Activated CD4-positive, alpha-beta T cell treated with anti-CD3 and anti-CD28 coated beads for 36 hours (primary cell): ENCODE measurements around the gene CAPZA3. TPM values are rescaled to one million over a fixed set of nuclear protein-coding genes. Genes with fewer than 3 reads are reported as not detected.
"Not testable (repeated sequence)": the region's sequence is repeated elsewhere in the genome, so short reads cannot be mapped to it uniquely, and the experiment has no call there.

Experiments used
- ATAC-seq: fragments of 200-7000 bp; cut with Tn5 transposase; one replicate; pipeline ENCODE4 v1.10.0; 2021; ENCODE audit warnings: mild to moderate bottlenecking, moderate library complexity
- CTCF ChIA-PET: fragments of 350-600 bp; sonication (Branson Sonifier 250); formaldehyde crosslinking; loops from one replicate; lab custom pipeline; 2021; ENCODE audit warnings: antibody characterized with exemption; lab: Charles Lee
- POLR2A ChIA-PET: fragments of 350-600 bp; sonication (Branson Sonifier 250); formaldehyde crosslinking; loops from one replicate; lab custom pipeline; 2021; ENCODE audit warnings: antibody characterized with exemption, inconsistent platforms; lab: Charles Lee
- DNase-seq: peaks from one replicate; pipeline ENCODE4 v3.0.0-alpha.2; 2020
- H3K27ac Mint-ChIP-seq: one replicate; pipeline ENCODE4 v1.8.0; 2021; ENCODE audit warnings: mixed read lengths
- H3K27me3 Mint-ChIP-seq: one replicate; pipeline ENCODE4 v1.8.0; 2021; ENCODE audit warnings: mixed read lengths
- H3K36me3 Mint-ChIP-seq: one replicate; pipeline ENCODE4 v1.8.0; 2021; ENCODE audit warnings: low read depth, mixed read lengths
- H3K4me1 Mint-ChIP-seq: one replicate; pipeline ENCODE4 v1.8.0; 2021; ENCODE audit warnings: mixed read lengths
- H3K4me3 Mint-ChIP-seq: one replicate; pipeline ENCODE4 v1.8.0; 2021; ENCODE audit warnings: mild to moderate bottlenecking, moderate library complexity, mixed read lengths
- H3K9me3 Mint-ChIP-seq: one replicate; pipeline ENCODE4 v1.8.0; 2021; ENCODE audit warnings: low read depth, mixed read lengths
- intact Hi-C, 2 experiments: fragments of 100-400 bp; cut with DNase I in 1 of 2; cut with micrococcal nuclease in 1 of 2; formaldehyde crosslinking; loops; one replicate each; pipeline versions ENCODE4 v1.14.2 to v1.15.1; 2022 to 2024; cut with DNase I, micrococcal nuclease
- total RNA-seq, 2 experiments: library from RNA; stranded (reverse); gene quantifications; one replicate each; pipeline ENCODE4 v1.2.3, GENCODE V29; 2021

Gene CAPZA3
- total RNA-seq = not detected

GRCh38 chr12:18737819-18738218 lies at the start of gene CAPZA3, which contains the start of gene PLCZ1:
CAPZA3 (plus strand) TSS chr12:18738119; CDS start chr12:18738269, 150 bp downstream.
PLCZ1 (minus strand) TSS chr12:18738012; CDS start chr12:18737371, 641 bp downstream.
- Mint-ChIP-seq H3K27me3 (no peaks in the 10 kb centered on the region), H3K4me3 (no peak within 1 kb of the TSS), H3K36me3 (no peaks in the 10 kb centered on the region), H3K9me3 (peaks cover 4% of the 10 kb centered on the region), H3K4me1 (no peaks in the 10 kb centered on the region), H3K27ac (no peak within 1 kb of the TSS)
- intact Hi-C loops = no loop called here
- POLR2A ChIA-PET = no interaction called here
- DNase-seq (no peak), ATAC-seq (no peak)
- CTCF ChIA-PET = no interaction called here

GRCh38 chr12:18689771-18690170 lies 48.1 kb upstream of the CAPZA3 start:
- Mint-ChIP-seq H3K27ac (no peak overlapping the region), H3K36me3 (no peaks in the 10 kb centered on the region), H3K4me3 (no peak overlapping the region), H3K9me3 (peaks cover 13% of the 10 kb centered on the region), H3K4me1 (no peaks in the 10 kb centered on the region), H3K27me3 (no peaks in the 10 kb centered on the region)
- no peak for ATAC-seq
- intact Hi-C loops = no loop called here
- ChIA-PET POLR2A (interaction anchor here (0.6 kb wide), 1 partner anchor 32 kb away, joined by 3 read pairs; no protein-coding TSS in a partner anchor), CTCF (no interaction called here)
- DNase-seq = no peak

GRCh38 chr12:18690653-18691052 lies 47.3 kb upstream of the CAPZA3 start:
- Mint-ChIP-seq H3K4me1 (no peaks in the 10 kb centered on the region), H3K27me3 (no peaks in the 10 kb centered on the region), H3K27ac (no peak overlapping the region), H3K36me3 (no peaks in the 10 kb centered on the region), H3K4me3 (no peak overlapping the region), H3K9me3 (peaks cover 13% of the 10 kb centered on the region)
- CTCF ChIA-PET = no interaction called here
- ATAC-seq (no peak), DNase-seq (no peak)
- POLR2A ChIA-PET = no interaction called here
- intact Hi-C loops = no loop called here

GRCh38 chr12:18693986-18694385 lies 43.9 kb upstream of the CAPZA3 start:
- intact Hi-C loops, H3K36me3 Mint-ChIP-seq, H3K4me1 Mint-ChIP-seq, H3K27ac Mint-ChIP-seq, POLR2A ChIA-PET, DNase-seq, ATAC-seq, CTCF ChIA-PET, H3K4me3 Mint-ChIP-seq, H3K27me3 Mint-ChIP-seq: not testable (repeated sequence)
- peaks cover 13% of the 10 kb centered on the region for H3K9me3 Mint-ChIP-seq

GRCh38 chr12:18696971-18697602 lies 40.8 kb upstream of the CAPZA3 start:
- Mint-ChIP-seq H3K9me3 (peaks cover 7% of the 10 kb centered on the region), H3K27ac (no peak overlapping the region), H3K4me1 (no peaks in the 10 kb centered on the region), H3K4me3 (no peak overlapping the region), H3K27me3 (no peaks in the 10 kb centered on the region), H3K36me3 (no peaks in the 10 kb centered on the region)
- ATAC-seq (no peak), DNase-seq (no peak)
- POLR2A ChIA-PET = no interaction called here
- CTCF ChIA-PET = no interaction called here
- intact Hi-C loops = no loop called here

GRCh38 chr12:18700271-18700670 lies 37.6 kb upstream of the CAPZA3 start:
- Mint-ChIP-seq H3K4me3 (no peak overlapping the region), H3K27me3 (no peaks in the 10 kb centered on the region), H3K27ac (no peak overlapping the region), H3K36me3 (no peaks in the 10 kb centered on the region), H3K4me1 (no peaks in the 10 kb centered on the region), H3K9me3 (no peaks in the 10 kb centered on the region)
- CTCF ChIA-PET = no interaction called here
- intact Hi-C loops = no loop called here
- POLR2A ChIA-PET = no interaction called here
- ATAC-seq (no peak), DNase-seq (no peak)

GRCh38 chr12:18703321-18703720 lies 34.6 kb upstream of the CAPZA3 start:
- Mint-ChIP-seq H3K27me3 (no peaks in the 10 kb centered on the region), H3K4me1 (no peaks in the 10 kb centered on the region), H3K36me3 (no peaks in the 10 kb centered on the region), H3K9me3 (peaks cover 7% of the 10 kb centered on the region), H3K27ac (no peak overlapping the region), H3K4me3 (no peak overlapping the region)
- DNase-seq (no peak), ATAC-seq (no peak)
- ChIA-PET POLR2A (no interaction called here), CTCF (no interaction called here)
- intact Hi-C loops = no loop called here

GRCh38 chr12:18703911-18704310 lies 34.0 kb upstream of the CAPZA3 start:
- H3K9me3 Mint-ChIP-seq = peaks cover 7% of the 10 kb centered on the region
- H3K4me3 Mint-ChIP-seq = no peak overlapping the region
- POLR2A ChIA-PET = no interaction called here
- H3K27ac Mint-ChIP-seq = no peak overlapping the region
- DNase-seq = no peak
- H3K36me3 Mint-ChIP-seq = no peaks in the 10 kb centered on the region
- intact Hi-C loops = no loop called here
- H3K4me1 Mint-ChIP-seq = no peaks in the 10 kb centered on the region
- CTCF ChIA-PET = interaction anchor here (0.6 kb wide), 1 partner anchor 69 kb away, joined by 3 read pairs; no protein-coding TSS in a partner anchor
- no peak for ATAC-seq
- no peaks in the 10 kb centered on the region for H3K27me3 Mint-ChIP-seq

- CTCF ChIA-PET = no interaction called here
- H3K36me3 Mint-ChIP-seq = no peaks in the 10 kb centered on the region
- DNase-seq = no peak
- ATAC-seq = no peak
- POLR2A ChIA-PET = no interaction called here
- no peaks in the 10 kb centered on the region for H3K27me3 Mint-ChIP-seq
- no peak overlapping the region for H3K27ac Mint-ChIP-seq
- no peaks in the 10 kb centered on the region for H3K4me1 Mint-ChIP-seq
- no peak overlapping the region for H3K4me3 Mint-ChIP-seq
- intact Hi-C loops = no loop called here
- peaks cover 10% of the 10 kb centered on the region for H3K9me3 Mint-ChIP-seq
Observed at GRCh38 chr12:18706798-18707197, 31.1 kb upstream of the CAPZA3 start.

GRCh38 chr12:18716236-18716635 lies 21.7 kb upstream of the CAPZA3 start:
- CTCF ChIA-PET = no interaction called here
- no peak overlapping the region for H3K27ac Mint-ChIP-seq

GRCh38 chr12:18718462-18718861 lies 19.5 kb upstream of the CAPZA3 start:
- DNase-seq (no peak), ATAC-seq (no peak)
- no peaks in the 10 kb centered on the region for H3K4me1 Mint-ChIP-seq
- intact Hi-C loops = no loop called here
- H3K27ac Mint-ChIP-seq = no peak overlapping the region
- H3K9me3 Mint-ChIP-seq = peaks cover 2% of the 10 kb centered on the region
- no peaks in the 10 kb centered on the region for H3K27me3 Mint-ChIP-seq
- ChIA-PET POLR2A (no interaction called here), CTCF (no interaction called here)
- no peaks in the 10 kb centered on the region for H3K36me3 Mint-ChIP-seq
- H3K4me3 Mint-ChIP-seq = no peak overlapping the region

More at GRCh38 chr12:18716236-18716635, 21.7 kb upstream of the CAPZA3 start:
- POLR2A ChIA-PET = no interaction called here
- Mint-ChIP-seq H3K27me3 (no peaks in the 10 kb centered on the region), H3K36me3 (no peaks in the 10 kb centered on the region), H3K4me3 (no peak overlapping the region), H3K4me1 (no peaks in the 10 kb centered on the region), H3K9me3 (peaks cover 2% of the 10 kb centered on the region)
- intact Hi-C loops = no loop called here
- DNase-seq = no peak
- ATAC-seq = no peak

GRCh38 chr12:18719922-18720510 lies 17.9 kb upstream of the CAPZA3 start:
- intact Hi-C loops = no loop called here
- ChIA-PET CTCF (no interaction called here), POLR2A (no interaction called here)
- DNase-seq (no peak), ATAC-seq (no peak)
- H3K27me3 Mint-ChIP-seq = no peaks in the 10 kb centered on the region
- H3K36me3 Mint-ChIP-seq = no peaks in the 10 kb centered on the region
- H3K4me1 Mint-ChIP-seq = no peaks in the 10 kb centered on the region
- no peak overlapping the region for H3K27ac Mint-ChIP-seq
- peaks cover 6% of the 10 kb centered on the region for H3K9me3 Mint-ChIP-seq
- no peak overlapping the region for H3K4me3 Mint-ChIP-seq
